Activated CD8-positive, alpha-beta memory T cell treated with anti-CD3 and anti-CD28 coated beads, Interleukin-2, amount 50 U/mL, for 24 hours (primary cell): ENCODE results near the gene QRFP.

Experiments
- DNase-seq: peaks from one replicate; pipeline ENCODE4 v3.0.0-alpha.2; 2020; ENCODE audit errors: extremely low read depth

QRFP gene

DNA sequence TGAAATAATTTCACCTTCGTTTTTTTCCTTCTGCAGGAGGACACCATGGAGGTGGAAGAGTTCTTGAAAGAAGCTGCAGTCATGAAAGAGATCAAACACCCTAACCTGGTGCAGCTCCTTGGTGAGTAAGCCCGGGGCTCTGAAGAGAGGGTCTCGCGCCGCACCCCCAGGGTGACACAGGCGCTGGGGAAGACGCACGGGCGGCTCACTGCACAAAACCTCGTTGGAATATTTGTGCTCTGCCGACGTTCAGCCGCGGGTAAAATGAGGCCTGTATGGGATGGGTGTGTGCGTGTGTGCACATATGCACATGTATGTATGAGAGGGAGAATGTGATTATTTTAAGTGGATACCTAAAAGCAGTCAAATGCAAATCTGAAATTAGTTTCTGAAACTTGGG lies 24.5 kb downstream of the QRFP start:
- DNase-seq: no peak

DNA sequence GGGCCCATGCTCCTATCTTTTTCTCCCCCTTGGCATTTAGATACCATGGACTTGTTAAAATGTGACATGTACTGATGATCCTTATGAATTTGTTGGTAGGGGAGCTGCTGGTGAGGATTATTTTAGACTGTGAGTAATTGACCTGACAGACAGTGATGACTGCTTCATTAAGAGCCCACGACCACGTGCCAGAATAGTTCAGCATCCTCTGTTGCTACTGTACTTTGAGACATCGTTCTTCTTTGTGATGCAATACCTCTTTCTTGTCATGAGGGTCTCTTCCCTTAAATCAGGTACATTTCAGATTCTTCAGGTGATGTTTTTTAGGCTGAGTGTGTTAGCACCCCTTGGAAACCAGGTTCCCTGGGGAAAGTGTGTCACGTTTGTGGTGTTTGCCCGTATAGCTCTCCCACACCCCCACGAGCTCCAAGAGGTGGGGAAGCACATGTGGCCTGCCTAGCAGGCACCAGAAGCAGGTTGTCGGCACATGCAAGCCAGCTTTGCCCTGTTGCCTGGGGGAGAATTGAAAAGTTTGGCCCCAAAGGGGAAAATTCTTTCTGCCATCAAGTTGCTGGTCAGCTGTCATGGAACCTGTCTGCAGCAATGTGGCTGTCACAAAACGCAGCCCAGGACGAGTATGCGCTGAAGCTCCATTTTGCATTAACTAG lies 25.1 kb downstream of the QRFP start:
- no peak for DNase-seq

DNA sequence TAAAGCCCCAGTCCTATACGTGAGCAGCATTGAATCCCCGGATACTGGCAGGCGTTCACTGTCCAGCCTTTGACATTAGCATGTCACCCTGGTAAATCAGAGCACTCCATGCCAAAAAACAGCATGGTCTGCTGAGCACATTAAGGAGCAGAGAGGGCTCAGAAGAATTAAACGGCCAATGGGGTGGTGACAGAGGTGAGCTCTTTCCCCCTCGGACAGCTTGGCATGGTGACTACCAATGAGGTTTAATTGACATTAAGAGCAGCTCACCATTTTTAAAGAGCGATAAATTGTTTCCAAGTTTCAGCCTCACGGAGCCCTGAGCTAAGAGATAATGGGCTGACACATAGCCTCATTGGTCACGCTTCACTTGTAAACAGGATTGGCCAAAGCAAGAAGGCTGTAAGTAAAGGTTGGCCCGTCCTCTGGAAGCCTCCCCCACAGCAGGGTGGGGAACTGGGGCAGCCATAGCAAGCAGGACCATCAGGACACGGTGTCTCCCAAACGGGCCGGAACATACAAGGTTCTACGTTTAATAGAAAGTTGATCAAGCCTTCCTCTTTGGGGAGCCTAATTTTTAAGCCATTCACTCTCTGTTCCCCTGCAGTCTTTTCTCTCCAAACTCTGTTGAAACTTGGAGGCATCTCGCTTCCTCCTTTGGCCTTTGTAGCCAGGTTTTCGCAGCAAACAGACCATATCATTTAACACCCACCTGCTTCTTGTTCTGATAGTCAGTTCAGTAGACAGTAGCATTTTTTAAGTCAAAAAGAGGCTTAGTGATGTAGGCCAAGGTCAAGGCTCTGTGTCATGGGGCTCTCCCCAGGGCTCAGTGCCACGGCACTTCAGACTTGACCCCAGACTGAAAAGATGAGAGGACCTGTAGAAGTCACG lies 25.9 kb downstream of the QRFP start:
- DNase-seq: no peak

DNA sequence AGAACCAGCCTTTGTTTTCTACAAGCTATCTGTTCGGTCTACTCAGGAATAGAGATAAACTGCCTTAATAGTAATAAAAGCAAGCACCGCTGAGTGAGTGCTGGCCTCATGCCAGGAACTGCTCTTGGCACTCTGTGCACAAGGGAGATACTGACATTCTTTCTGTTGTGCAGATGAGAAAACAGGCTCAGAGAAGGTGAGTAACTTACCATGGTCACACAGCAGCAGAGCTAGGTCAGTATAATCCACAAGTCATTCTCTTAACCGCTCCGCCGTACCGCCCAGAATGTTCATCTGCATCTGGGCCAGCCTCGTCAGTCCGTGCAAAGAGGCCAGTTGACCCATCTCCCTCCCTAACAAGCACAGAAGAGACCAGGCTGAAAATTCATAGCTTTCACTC lies 27.4 kb downstream of the QRFP start:
- no peak for DNase-seq

DNA sequence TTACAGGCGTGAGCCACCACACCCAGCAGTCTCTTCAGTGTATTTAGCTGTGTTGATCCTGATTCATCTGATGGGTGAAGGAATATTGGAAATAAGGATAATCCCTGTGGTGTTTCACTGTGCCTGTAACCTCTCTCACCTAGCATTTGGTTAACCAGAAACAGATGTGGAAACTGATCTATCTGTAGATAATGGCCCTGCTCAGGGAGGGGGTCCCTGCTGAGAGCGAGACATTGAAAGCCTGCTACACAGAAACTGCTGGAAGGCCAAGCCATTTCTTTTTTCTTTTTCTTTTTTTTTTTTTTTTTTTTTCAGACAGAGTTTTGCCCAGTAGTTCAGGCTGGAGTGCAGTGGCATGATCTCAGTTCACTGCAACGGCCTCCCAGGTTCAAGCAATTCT lies 28.4 kb downstream of the QRFP start:
- DNase-seq: no peak

DNA sequence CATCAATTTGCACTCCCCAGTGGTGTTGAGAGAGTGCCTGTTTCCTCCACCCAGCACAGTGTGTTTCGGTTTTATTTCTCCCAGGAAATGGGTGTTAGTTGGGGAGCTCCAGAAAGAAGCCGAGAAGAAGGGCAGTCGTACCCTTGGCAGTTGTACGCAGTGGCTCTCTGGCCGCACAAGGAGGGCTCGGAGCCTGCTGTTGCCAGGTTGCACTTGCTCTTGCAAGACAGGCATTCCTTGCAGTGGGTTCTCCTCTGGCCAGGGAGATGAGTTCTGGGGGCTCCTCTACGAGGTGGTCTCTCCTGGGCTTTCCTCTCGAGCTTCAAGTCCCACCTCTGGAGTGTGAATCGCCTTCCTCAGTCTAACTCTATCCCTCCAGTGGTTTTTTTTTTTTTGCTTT lies 29.1 kb downstream of the QRFP start:
- no peak for DNase-seq

DNA sequence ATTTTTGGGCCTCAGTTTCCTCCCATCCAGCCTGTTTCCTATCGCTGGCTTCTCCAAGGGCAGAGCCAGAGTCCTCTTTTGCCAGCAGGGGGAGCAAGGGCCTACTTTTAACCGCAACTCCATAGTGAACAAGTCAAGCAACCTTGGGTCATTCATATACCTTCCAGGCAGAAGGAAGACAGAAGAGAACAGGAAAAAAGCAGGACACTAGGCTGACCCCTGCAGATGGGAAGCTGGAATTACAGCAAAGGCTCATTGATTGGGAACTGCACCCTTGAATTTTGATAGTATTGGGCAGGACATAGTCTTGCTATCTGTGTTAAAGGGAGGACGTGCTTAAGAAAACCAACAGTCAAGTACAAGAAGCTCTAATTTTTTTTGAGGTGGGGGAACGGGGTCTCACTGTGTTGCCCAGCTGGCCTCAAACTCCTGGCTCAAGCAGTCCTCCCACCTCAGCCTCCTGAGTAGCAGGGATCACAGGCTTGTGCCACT lies 30.1 kb downstream of the QRFP start:
- peak; percentile 7 for DNase-seq

DNA sequence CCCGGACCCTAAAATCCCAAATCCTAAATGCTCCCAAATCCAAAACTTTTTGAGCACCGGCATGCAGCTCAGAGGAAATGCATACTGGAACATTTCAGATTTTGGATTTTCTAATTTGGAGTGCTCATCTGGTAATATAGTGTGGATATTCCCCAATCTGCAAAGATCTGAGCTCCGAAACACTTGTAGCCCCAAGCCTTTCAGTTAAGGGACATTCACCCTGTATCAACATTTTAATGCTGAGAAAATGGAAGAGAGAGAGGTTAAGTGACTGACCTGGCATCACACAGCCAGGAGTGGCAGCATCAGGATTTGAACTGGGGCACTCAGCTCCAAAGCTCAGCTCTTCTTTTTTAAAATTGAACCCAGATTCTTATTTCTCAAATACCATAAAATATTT lies 30.7 kb downstream of the QRFP start:
- DNase-seq: no peak

DNA sequence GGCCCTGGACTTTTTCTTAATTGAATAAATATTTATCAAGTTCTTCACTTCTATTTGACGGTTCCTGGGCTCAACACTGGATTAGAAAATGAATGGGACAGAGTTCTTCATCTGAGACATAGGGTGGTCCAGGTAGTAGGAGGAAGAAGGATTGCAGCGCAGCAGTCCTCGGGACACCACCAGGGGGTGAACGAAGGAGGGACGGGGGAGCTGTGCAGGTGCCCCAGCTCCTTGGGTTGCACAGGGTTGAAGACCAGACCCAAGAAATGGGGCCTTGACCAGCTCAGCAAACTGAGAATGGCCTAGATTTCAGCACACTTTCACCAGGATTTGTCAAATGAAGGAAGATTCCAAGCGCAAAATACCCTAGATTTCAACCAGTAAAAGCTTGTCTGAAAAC lies 32.1 kb downstream of the QRFP start:
- DNase-seq: no peak

DNA sequence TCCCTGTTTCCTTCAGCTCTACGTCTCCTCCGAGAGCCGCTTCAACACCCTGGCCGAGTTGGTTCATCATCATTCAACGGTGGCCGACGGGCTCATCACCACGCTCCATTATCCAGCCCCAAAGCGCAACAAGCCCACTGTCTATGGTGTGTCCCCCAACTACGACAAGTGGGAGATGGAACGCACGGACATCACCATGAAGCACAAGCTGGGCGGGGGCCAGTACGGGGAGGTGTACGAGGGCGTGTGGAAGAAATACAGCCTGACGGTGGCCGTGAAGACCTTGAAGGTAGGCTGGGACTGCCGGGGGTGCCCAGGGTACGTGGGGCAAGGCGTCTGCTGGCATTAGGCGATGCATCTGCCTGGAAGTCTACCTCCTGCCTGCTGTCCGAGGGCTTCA lies 33.9 kb downstream of the QRFP start:
- no peak for DNase-seq

DNA sequence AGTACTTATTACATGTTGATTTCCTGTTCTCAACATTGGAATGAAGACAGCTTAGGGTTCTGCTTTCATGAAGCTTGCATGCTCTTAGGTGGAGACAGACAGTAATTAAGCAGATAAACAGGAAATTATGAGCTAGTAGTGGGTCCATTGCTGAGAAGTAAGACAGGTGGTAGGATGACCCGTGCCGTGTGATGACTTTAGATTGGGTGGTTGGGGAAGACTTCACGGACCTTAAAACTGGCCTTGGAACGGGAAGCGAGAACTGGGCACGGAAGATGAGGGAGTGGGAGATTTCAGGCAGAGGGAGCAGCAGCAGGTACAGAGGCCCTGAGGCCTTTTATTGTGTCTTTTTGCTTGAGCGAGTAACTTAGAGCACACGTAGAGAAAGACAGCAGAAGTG lies 34.4 kb downstream of the QRFP start:
- DNase-seq: no peak

DNA sequence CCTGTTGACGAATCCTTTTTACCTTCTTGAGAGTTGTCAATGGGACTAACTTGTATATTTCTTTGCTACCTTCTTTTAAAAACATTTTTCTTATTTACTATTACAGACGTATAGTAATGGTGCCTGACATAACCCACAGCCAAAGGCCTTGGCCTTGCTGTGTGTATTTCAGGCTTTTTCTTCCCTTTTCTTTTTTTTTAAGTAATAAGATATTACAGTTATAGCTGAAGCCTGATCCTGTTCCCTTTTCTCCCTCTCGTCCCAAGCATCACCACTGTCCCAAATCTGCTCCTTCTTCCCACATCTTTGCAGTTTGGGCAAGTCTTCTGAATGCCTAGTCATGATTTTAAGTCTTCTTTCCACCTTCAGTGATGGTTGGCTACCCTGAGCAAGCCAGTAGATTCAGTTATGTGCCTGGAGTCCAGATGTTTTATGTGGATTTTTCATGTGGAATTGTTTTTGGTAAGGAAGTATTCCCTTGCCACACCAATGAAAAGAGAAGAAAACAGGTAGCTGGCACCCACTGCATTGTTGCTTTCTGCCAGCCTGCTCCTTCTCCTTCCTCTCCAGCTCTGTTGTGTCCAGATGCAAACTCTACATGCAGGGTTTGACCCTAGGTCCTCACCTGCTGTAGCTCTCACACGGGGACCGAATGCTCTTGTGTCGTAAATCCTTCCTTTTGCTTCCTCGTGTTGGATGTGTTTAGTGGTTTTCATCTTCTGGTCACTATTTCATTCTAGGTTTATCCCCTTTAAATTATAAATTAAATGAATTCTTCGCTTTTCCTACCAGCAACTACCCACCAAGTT lies 35.0 kb downstream of the QRFP start:
- DNase-seq: no peak

DNA sequence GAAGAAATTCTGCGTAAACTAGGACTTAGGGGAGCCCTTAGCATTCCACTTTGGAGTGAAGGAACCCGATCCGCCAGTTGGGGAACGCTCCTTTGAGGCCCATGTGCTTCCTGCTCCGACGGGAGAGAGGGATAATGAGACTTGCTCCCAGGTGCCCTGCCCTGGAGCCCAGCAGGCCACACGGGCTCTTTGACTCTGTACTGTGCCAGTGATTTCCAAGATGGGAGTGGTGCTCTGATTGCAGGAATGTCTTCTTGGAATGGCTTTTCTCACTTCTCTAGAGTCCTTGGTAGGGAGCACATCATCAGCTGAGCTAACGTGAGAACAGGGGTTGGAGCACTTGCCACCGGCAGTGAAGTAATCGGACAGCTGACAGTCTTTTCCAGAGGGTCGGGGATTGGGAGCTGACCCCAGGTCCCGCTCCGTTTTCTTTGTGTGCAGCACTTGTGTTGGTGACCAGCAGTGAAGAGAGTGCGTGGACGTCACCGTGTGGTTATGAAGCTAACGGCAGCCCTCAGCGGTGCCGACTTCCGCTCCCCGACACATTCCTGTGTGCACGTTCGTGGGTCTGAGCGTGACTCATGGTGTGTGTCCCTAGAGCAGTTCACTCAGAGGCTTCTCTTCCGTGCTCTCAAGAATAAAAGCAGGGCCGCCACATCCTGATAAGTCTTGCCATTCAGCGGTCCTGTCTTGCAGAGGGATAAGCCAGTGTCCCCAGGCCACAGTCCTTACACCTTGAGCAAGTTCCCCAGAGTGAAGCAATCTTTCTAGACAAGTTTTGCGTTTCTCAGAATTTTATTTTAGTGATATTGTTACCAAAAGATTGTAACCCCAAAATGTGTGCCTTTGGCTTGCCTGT lies 35.9 kb downstream of the QRFP start:
- no peak for DNase-seq

DNA sequence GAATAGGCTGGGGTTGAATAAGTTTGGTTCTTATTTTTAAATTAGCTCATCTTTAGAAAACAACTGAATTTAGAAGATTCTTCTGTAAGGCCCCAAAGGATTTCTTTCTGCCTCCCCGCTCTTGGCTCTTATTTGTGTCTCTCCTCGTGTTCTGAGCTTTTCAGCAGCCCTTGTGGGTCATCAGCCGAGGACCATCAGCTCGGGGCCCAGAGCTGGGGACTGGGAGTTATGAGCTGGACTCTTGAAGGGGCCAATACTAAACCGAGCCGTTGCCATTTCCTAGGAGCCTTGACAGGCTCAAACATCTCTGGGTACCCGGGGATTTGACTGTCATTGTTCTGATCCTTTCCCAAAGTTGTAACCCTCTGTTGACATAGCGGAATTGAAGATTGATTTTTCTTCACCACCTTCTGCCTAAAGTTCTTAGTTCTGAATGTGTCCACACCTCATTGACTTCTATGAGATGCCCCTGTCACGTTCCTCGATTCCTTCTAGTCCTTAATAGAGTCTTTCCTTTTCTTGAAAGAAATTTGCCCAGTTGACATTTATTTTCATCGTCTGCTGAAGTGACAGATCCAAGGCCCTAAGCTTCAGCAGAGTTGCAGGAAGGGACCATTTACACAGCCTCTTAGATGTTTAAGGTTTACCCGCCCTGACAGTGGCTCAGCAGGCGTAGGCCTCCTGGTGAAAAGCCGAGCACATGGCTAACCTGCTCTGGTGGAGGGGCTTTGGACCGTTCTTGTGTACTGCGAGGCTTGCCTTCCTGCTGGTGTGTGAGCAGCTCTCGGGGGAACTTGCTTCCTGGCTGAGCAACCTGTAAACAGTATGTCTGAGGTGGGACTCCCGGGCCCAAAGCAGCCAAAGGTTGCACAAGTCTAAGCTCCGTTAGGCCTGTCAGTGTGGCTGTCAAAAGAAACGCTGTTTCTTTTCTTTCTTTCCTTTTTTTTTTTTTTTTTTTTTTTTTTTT lies 37.6 kb downstream of the QRFP start:
- DNase-seq: no peak

DNA sequence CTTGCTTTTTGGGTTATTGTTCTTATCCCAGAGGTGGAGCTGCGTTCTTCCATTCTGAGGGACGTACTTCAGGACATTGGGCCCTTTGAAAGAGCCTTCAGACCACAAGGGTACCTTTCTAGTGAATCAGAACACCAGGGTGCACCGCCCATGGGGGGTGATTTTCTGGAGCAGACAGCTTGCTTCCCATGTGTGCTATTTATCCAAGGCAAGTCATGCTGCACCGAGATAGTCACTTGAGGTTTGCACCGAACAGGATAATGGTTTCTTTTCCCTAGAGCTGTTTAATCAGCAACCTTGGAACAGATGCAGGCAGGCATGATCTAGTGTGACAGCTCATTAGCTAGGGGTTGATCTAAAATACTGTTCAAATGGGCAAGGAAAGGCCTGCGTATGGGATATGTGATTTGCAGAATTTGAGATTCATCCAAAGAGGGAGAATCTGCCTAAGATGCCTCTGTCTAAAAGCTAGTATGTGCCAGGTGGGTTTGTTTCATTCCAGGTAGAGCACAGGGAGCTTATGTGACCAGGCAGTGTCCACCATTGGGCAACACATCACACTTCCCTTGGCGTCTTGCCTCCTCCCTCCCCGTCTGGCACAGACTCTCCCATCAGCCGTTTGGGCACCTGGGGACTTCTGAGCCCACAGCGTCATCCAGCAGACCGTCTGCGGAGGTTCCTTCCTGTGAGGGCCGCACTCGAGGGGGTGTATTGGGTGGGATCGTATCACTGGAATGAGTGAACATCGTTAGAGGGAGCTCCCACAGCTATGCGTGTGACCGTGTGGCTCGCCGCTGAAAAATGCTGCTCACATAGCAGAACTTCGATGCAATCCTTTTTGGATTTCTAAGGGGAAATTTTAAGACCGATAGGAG lies 38.5 kb downstream of the QRFP start:
- DNase-seq: no peak

DNA sequence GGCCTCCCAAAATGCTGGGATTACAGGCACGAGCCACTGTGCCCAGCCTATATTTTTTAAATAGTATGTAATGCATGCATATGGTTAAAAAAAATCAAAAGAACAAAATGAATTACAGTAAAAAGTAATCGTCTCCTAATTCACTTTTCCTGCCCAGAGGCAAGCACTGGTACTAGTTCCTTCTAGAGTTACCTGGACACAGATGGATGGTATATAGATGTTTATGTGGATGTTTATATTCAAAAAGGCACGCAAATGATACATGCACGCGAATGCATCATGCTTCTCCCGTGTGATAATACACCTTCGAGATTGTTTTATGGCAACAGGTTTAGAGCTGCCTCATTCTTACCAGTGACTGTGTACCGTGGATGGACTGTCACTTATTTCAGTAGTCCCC lies 40.1 kb downstream of the QRFP start:
- no peak for DNase-seq

DNA sequence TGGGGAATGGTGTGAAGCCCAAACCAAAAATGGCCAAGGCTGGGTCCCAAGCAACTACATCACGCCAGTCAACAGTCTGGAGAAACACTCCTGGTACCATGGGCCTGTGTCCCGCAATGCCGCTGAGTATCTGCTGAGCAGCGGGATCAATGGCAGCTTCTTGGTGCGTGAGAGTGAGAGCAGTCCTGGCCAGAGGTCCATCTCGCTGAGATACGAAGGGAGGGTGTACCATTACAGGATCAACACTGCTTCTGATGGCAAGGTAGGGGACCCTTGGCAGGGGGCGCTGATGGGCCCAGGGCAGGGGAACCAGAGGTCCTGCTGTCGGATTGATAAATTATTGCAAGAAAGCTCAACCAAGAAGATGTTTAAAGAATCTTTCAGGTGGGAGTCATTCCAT lies 41.8 kb downstream of the QRFP start:
- no peak for DNase-seq

DNA sequence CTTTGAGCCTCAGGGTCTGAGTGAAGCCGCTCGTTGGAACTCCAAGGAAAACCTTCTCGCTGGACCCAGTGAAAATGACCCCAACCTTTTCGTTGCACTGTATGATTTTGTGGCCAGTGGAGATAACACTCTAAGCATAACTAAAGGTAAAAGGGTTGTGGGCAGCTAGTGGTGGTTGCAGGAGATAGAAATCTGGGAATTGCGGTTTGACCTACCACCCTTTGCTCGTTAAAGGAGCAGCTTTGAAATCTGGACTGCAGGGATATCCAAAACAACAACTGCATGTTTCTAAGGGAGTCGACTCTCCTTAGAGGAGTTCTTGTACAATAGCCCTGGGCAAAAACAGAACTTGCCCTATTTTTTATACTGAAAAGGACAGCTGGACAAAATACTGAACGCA lies 42.5 kb downstream of the QRFP start:
- DNase-seq: no peak

DNA sequence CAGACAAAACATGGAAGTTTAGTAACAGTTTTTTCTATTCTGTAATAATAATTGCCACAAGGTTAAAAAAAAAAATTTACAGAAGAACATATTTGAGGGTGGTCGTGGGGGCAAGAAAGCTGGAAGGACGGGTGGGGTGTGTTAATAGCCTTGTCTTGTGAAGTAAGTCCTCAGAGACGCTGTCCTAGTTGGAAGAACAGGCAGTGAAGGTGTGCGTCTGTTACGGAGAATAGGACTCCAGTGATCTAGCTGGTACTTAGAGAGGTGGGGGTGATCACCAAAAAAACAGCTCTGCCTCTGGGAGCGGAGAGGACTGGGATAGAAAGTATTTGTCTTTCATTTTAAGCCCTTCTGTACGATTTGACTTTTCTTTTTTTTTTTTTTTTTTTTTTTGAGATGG lies 43.8 kb downstream of the QRFP start:
- DNase-seq: no peak
